GM19397 (cell line): ENCODE measurements around the gene TMEM203.

ENCODE experiments used
- ATAC-seq: cut with Tn5 transposase; IDR thresholded peaks from one replicate; pipeline ENCODE4 v1.9.1; 2021; ENCODE audit warnings: mild to moderate bottlenecking, moderate library complexity; ENCODE audit not compliant: unreplicated experiment

Gene TMEM203

GRCh38 chr9:137230705-137231371 is 25.4 kb upstream of the TMEM203 start, which contains the start of gene SLC34A3:
SLC34A3 (plus strand) TSS chr9:137230901; CDS start chr9:137231703, 802 bp downstream.
- no peak for ATAC-seq

DNA sequence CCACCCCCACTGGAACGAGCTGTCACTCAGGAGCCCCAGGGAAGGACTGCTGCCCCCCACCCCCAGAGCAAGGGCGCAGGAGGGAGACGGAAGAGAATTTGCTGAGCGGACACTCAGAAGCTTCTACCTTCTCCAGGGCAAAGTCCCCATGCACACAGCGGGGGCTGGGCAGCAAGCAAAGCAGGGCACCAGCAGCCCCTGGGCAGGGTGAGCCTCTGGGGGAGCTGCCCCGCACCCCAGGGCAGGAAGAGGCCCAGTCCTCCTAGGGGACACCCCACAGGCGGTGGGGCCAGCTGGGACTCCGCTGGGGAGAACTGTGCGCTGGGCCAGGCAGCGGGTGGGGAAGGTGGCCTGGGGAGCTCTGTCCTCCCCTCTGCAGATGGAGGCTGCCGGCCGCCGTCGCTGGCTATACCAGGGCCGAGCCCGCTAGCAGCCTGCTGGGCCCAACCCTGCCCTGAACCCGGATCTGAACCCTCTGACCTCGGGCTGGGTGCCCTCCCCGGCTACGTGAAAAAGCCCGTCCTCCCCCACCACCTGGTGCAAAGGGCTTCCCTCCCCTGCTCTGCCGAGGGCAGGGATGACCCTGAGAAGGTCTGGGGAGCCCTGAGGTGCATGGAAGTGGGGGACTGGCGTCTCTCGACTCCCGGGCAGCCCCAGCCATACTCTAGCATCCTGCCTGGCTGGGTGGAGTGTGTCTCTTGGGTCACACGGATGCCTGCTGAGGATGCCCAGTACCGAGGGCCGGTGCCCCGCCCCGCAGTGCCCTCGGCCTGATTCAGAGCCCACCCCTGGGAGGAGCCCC is 24.7 kb upstream of the TMEM203 start:
- ATAC-seq = no peak

DNA sequence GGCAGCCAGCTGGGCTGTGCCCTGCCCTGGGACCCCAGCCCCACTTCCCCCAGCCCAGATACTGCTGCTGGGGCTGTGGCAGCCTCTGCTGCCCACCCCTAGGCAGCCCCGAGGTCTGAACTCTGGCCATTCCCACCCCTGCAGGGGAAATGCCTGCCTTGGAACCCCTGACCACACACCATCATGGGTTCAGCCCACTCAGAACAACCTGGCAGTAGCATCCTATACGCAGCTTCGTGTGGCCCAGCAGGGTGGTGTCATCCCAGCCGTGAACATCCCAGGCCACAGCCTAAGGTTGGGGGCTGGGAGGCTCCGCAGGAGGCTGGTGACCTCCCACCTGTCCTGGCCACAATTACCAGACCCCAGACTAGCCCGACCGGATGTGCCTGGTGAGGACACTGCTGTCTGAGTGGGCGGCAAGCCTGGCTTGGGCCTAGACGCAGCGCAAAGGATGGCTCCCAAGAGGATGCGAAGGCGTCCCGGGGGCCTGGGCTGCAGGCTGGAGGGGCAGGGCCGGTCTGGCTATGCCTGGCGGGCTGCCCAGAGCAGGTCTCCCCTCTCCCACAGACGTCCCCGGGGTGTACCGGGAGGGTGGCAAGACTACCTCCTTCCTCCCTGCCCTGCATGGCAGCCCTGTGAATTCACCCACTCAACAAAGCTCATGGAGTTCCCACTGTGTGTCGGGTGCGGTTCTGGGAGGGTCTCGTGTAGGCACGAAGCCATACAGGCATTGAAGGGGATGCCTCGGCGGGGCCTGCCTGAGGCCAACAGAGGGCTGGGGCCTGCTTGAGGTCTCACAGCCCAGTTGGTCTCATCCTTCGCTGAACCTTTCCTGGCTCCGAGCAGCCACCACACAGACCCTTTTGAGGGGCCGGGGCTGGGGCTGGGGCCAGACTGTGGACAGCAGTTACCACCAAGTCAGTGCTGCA is 23.8 kb upstream of the TMEM203 start:
- ATAC-seq = no peak

DNA sequence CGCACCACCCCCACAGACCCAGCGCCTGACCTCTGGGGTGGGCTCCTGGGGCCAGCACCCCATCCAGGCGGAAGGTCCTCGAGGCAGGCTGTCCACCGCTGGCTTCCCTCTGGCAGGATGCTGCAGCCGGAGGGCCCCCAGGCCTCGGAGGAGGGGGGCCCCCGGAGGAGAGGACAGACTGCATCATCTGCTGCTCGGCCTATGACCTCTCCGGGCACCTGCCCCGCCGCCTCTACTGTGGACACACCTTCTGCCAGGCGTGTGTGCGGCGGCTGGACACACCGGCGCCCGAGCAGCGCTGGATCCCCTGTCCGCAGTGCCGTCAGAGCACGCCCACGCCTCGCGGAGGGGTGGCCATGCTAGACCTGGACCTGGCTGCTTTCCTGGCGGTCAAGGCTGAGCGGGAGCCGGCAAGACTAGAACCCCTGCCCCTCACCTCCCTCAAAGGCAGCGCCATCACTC is 23.1 kb upstream of the TMEM203 start:
- no peak for ATAC-seq

DNA sequence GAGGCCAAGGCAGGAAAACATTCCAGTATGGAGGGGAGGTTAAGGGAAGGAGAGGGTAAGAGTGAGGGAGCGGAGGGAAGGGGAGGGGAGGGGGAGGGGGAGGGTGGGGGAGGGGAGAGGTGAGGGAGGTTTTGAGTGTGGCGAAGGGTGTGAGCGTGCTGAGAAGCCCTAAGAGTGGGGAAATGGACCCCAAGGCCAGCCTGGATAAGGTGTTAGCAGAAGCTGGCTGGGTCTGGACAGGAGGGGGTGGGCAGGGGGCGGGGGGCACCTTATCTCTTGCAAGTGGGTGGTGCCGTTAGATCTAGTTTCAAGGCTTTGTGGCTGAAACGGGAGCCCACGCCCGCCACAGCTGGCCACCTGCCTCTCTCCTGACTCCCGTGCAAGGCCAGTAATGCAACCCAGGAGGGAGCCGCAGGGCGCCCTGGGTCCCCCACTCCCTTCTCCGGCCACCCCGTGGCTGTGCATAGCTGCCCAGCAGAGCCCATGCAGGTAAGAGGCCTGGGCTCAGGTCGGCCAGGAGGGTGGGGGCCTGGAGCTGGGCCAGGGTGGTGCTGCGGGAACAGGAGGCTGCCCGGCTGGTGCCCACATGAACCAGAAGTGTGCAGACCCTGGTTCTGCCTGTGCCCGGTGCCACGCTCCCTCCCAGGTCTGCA is 22.5 kb upstream of the TMEM203 start:
- ATAC-seq = no peak

GRCh38 chr9:137227054-137227852 is 21.8 kb upstream of the TMEM203 start, which contains the start of gene RNF224:
RNF224 (plus strand) TSS chr9:137227502; CDS start chr9:137228336, 834 bp downstream.
- no peak for ATAC-seq

GRCh38 chr9:137226338-137227053 is 21.0 kb upstream of the TMEM203 start:
- no peak for ATAC-seq

GRCh38 chr9:137225699-137226331 is 20.4 kb upstream of the TMEM203 start:
- ATAC-seq = no peak

GRCh38 chr9:137224830-137225694 is 19.6 kb upstream of the TMEM203 start, which contains the start of gene CYSRT1:
CYSRT1 (plus strand) TSS chr9:137225174; CDS start chr9:137225622, 448 bp downstream.
- ATAC-seq = no peak

DNA sequence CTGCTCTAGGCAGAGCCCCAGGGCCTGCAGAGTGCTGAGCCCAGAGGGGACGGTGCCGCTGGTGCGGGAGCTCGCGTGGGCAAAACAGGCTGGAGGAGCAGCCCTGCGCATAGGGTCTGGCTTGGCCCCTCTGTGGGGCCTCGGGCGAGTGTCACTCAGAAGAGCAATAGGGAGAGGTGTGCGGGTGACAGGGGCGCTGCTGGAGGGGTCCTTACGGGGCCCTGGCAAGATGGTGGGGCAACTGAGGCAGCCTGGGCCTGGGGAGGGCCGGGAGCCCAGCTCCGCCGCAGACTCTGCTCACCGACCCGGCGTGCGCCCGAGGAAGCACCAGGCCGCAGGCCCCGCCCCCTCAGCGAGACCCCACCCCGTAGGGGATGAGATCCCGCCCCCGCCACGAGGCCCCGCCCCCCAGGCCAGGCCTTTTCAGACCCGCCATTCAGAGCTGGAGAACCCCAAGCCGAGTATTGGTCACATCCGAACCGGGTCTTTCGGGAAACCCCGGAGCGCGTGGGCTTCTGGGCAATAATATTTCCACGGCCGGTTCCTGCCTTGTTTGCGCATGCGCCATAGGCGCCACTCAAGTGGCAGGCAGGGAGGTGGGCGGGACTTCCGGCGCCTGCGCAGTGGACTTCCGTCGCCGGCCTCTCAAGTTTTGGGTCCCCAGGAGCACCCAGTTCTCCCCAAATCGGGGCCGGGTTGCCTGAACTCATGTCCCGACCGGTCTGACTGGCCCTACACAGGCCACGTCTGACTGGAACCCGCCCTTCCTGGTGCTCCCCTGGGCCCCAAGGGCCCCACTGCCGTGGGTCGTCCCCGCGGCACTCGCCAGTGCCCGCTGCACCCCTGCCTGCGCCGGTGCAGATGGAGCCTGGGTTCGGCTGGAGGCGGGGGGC is 17.9 kb upstream of the TMEM203 start:
- ATAC-seq = peak; percentile 66

DNA sequence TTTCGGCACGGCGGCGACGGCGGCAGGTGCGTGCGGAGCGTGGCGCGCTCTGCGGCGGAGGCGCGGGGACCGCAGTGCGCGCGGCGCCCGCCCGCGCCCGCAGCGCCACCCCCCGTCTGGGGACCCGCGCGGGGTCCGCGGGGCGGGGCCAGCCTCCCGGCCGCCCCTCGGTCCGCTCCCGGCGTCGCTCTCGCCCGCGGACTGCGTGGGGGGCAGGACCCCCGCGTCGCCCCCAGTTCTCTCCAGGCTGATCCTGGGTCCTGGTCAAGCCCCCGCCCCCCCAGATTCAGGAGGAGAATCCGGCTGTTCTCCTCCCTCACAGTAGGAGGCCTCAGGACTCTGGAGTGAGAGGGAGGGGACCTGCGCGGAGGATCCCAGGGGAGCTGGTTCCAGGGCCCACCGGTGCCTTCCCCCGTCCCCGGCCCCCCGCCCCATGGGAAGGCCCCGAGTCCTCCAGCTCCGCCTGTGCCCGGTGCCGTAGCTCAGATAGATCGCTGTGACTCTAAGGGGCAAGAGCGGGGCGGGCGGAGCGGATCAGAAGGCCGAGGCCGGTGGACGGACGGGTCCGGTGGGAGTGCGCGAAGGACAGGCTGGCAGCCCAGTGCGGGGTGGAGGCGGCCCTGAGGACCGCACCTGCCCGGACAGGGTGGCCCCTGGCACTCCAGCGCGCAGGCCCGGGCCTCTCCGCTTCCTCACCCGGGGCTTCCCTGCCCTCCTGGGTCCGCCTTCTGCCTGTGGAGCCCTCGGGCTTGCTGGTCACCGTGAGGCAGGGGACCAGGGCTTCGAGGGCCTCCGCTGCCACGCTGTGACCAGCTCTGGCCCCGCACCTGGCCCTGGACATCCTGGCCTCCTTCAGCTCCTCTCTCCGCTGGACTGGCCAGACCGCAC is 17.0 kb upstream of the TMEM203 start, which contains the start of gene RNF208:
Gene RNF208 (minus strand): TSS at position 51 of the 888 bp plus-strand sequence. CDS start 1,028 bp downstream, outside the sequence.
- ATAC-seq = peak; percentile 4

DNA sequence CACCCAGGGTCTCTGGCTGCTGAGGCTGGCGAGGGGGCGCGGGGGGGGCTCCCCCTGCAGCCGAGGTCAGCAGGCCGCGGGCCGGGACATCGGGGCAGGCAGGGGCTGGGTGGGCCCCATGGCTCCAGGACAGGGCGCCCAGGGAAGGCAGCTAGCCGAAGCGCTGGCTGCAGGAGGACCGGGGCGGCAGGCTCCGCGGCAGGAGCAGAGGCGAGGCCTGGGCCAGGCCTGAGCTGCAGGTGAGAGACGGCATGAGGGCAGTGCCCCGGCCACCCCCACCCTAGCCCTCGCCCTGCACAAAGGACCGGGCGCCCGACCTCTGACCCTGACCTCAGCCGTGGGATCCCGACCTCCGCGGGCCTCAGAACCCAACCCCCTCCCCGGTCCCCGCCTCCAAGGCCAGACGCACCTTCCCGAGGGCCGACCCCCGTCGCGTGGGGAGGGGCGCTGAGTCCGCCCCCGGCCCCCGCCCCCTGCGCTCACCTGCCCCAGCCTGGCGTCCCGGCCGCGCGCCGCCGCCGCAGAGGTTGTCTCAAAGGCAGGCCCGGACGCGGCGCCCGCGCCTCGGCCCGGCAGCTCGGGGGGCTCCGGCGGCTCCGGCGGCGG is 16.2 kb upstream of the TMEM203 start:
- no peak for ATAC-seq

GRCh38 chr9:137221095-137221505 is 15.7 kb upstream of the TMEM203 start:
- no peak for ATAC-seq

DNA sequence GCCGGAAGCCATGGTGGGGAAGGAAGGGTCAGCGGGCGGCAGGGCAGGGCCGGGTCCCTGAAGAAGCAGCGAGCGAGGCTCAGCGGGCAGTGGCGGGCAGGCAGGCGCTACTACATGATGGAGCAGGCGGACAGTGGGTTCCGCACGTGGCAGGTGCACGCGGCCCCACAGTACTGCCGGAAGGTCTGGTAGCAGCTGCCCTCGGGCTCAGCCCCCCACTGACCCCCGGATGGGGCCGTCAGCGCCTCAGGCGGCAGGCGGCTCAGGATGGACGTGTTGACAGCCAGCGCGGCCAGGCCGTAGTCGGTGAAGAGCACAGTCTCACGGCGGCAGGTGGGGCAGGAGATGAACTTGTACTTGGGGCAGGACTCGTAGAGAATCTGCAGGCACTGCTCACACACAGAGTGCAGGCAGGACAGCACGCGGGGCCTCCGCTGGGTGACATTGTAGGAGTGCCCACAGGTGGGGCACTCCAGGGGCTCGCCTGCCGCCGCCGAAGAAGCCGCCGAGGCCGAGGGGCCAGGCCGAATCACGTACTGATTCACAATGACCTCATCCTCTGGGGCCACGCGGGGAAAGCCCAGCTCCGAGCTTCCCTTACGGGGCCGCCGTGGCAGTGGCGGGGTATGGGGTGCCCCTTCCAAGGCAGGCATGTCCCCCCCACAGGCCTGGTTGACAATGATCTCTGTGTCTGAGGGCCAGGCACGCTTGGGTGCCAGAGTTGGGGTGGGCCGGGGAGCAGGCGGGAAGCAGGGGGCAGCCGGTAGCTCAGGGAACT is 15.1 kb upstream of the TMEM203 start:
- ATAC-seq = no peak
